ENCODE data around the gene CLCN2.

CLCN2 gene

DNA sequence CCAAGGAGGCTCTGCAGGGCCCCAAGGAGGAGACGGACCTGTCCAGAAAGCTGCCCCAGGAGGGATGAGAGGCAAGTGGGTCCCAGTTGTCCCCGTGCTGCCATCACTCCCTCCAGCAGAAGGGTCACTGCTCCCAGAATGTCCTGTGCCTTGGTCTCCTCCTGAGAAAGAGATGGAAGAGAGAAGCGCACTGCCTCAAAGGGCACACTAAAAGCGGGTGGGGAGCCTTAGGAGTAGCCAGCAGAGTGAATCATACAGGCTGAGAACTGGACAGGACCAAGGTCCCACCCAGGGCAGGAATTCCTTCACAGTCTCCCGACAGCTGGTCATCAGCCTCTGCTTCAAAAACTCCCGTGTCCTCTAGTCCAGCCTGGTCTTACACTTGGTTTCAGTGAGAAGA, 12.0 kb upstream of the CLCN2 start:
- Histone ChIP-seq H3K4me3 (ENCODE audit: insufficient read length, low read depth) (no peak overlapping the region), H3K9ac (ENCODE audit: insufficient read length, low read depth) (no peak overlapping the region), H3K36me3 (ENCODE audit: insufficient read depth, insufficient read length, low read length) (peaks cover 22% of the 10 kb centered on the region), H3K27me3 (ENCODE audit: insufficient read depth, insufficient read length) (peaks cover 3% of the 10 kb centered on the region), H3K9me3 (ENCODE audit: insufficient read depth, low read length) (no peaks in the 10 kb centered on the region), H3K4me1 (ENCODE audit: insufficient read depth, insufficient read length) (peaks cover 18% of the 10 kb centered on the region)
- no peak for DNase-seq (ENCODE audit: low read depth, low spot score)
- no peak for TF ChIP-seq SUZ12 (IDR thresholded peaks at IDR 0.05; ENCODE audit: extremely low read depth, insufficient read depth, insufficient read length)
- TF ChIP-seq YY1 (IDR thresholded peaks at IDR 0.05; ENCODE audit: insufficient read depth, insufficient read length), result no peak
- TF ChIP-seq ZNF274 (IDR thresholded peaks at IDR 0.05; ENCODE audit: low read depth, low read length), result no peak

DNA sequence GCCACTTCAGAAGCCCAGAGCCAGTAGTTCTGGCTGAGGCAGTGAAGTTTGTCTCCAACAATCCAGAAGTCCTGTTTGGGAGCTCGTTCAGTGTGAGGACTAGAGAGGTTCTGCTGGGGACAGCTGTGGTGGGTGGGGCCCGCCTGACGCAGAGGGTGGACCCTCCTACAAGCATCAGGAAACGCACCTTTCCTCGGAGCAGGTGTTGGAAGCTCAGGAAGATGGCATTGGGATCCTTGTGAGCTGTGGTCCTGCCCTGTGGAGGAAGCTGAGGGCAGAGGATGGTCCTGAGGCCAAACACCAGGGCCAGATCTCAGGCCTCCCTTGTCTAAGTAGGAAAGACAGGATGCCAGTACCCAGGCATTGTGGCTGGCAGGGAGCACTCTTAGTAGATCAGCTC, 11.5 kb upstream of the CLCN2 start:
- H3K4me3 ChIP-seq (ENCODE audit: insufficient read length, low read depth), result no peak overlapping the region
- no peak for TF ChIP-seq ZNF274 (IDR thresholded peaks at IDR 0.05; ENCODE audit: low read depth, low read length)
- TF ChIP-seq YY1 (IDR thresholded peaks at IDR 0.05; ENCODE audit: insufficient read depth, insufficient read length), result no peak
- no peak for TF ChIP-seq SUZ12 (IDR thresholded peaks at IDR 0.05; ENCODE audit: extremely low read depth, insufficient read depth, insufficient read length)
- H3K9me3 ChIP-seq (ENCODE audit: insufficient read depth, low read length), result no peaks in the 10 kb centered on the region
- H3K9ac ChIP-seq (ENCODE audit: insufficient read length, low read depth), result no peak overlapping the region
- DNase-seq (ENCODE audit: low read depth, low spot score), result no peak
- peaks cover 27% of the 10 kb centered on the region for H3K36me3 ChIP-seq (ENCODE audit: insufficient read depth, insufficient read length, low read length)
- no peaks in the 10 kb centered on the region for H3K27me3 ChIP-seq (ENCODE audit: insufficient read depth, insufficient read length)
- peaks cover 14% of the 10 kb centered on the region for H3K4me1 ChIP-seq (ENCODE audit: insufficient read depth, insufficient read length)

DNA sequence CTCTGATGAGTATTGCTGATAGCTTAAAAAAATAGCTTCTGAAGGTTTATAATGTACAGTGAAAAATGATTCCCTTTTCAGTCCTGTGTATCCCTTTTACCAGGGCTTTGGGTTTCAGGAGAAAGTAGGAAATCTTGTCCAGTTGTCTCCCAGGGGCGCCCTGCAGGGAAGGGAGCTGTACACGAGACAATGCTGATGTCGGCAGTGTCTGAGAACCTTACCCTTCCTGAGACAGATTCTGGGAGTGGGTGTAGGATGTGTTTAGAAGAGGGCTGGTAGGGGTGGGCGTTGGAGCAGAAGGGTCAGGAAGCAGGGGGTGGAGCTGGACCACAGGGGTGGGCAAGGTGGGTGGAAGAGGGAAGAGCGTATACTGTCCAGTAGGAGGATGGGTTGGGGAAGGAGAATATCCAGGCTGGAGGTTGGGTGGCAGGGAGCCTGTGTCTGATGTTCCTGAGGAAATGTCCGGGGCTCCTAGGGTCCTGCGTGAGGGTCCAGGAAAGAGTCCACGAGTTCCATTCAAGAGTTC, 11.0 kb upstream of the CLCN2 start:
- Histone ChIP-seq H3K4me1 (ENCODE audit: insufficient read depth, insufficient read length) (peaks cover 11% of the 10 kb centered on the region), H3K9ac (ENCODE audit: insufficient read length, low read depth) (no peak overlapping the region), H3K9me3 (ENCODE audit: insufficient read depth, low read length) (no peaks in the 10 kb centered on the region), H3K36me3 (ENCODE audit: insufficient read depth, insufficient read length, low read length) (peaks cover 31% of the 10 kb centered on the region), H3K4me3 (ENCODE audit: insufficient read length, low read depth) (no peak overlapping the region), H3K27me3 (ENCODE audit: insufficient read depth, insufficient read length) (no peaks in the 10 kb centered on the region)
- DNase-seq (ENCODE audit: low read depth, low spot score), result no peak
- TF ChIP-seq SUZ12 (IDR thresholded peaks at IDR 0.05; ENCODE audit: extremely low read depth, insufficient read depth, insufficient read length), result no peak
- no peak for TF ChIP-seq ZNF274 (IDR thresholded peaks at IDR 0.05; ENCODE audit: low read depth, low read length)
- TF ChIP-seq YY1 (IDR thresholded peaks at IDR 0.05; ENCODE audit: insufficient read depth, insufficient read length), result no peak

DNA sequence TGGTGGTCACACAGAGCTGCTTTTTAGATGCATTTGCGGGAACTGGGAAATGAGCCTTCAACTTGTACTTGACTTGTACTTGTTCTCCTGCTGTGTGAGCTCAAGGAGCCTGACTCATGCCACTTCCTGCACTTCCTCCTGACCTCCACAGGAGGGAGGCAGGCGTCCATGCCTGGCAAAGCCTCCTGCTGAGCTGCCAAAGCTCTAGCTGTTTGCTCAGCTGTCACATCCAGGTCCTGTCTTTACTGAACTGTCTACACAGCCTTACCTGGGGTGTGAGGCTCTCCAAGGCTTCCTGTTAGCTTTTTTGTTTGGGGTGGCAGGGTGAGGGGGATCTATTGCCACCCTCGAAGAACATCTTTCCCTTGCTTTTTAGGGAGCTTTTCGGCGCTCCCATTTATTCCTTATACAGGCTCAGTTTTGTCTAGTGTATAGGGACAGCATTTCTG, 10.2 kb upstream of the CLCN2 start:
- H3K9ac ChIP-seq (ENCODE audit: insufficient read length, low read depth), result no peak overlapping the region
- H3K4me1 ChIP-seq (ENCODE audit: insufficient read depth, insufficient read length), result peaks cover 9% of the 10 kb centered on the region
- no peak overlapping the region for H3K4me3 ChIP-seq (ENCODE audit: insufficient read length, low read depth)
- no peaks in the 10 kb centered on the region for H3K9me3 ChIP-seq (ENCODE audit: insufficient read depth, low read length)
- TF ChIP-seq YY1 (IDR thresholded peaks at IDR 0.05; ENCODE audit: insufficient read depth, insufficient read length), result no peak
- no peak for TF ChIP-seq SUZ12 (IDR thresholded peaks at IDR 0.05; ENCODE audit: extremely low read depth, insufficient read depth, insufficient read length)
- TF ChIP-seq ZNF274 (IDR thresholded peaks at IDR 0.05; ENCODE audit: low read depth, low read length), result no peak
- DNase-seq (ENCODE audit: low read depth, low spot score), result peak; percentile 91
- no peaks in the 10 kb centered on the region for H3K27me3 ChIP-seq (ENCODE audit: insufficient read depth, insufficient read length)
- H3K36me3 ChIP-seq (ENCODE audit: insufficient read depth, insufficient read length, low read length), result peaks cover 38% of the 10 kb centered on the region

DNA sequence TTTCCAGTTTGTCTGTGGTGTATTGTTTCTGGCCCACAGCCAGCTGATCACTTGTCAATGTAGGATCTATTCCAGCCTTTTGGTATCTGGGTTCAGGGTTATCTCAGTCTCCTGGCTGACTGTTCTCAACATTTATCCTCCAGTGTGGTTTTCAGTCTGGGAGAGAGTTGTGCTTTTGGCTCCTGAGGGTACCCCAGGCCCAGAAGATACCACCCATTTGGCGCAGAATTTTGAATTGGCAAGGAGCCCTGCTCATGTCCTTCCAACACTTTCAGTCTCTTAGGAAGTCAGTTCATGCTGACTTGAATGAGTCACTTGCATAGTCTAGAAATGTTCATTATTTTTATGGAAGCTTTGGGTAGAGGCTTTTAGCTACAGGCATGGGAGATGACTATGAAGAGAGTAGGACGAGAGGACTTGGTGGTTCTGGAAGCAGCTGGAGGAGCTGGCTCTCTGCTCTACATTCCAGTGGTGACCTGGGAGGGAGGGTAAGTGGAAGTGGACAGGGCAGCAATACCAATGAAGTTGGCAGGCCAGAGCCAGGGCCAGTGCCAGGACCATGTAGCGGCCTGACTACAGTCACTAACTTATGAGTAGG, 7.3 kb upstream of the CLCN2 start:
- Histone ChIP-seq H3K9me3 (ENCODE audit: insufficient read depth, low read length) (no peaks in the 10 kb centered on the region), H3K4me3 (ENCODE audit: insufficient read length, low read depth) (no peak overlapping the region), H3K27me3 (ENCODE audit: insufficient read depth, insufficient read length) (no peaks in the 10 kb centered on the region), H3K36me3 (ENCODE audit: insufficient read depth, insufficient read length, low read length) (peaks cover 62% of the 10 kb centered on the region), H3K4me1 (ENCODE audit: insufficient read depth, insufficient read length) (peaks cover 2% of the 10 kb centered on the region), H3K9ac (ENCODE audit: insufficient read length, low read depth) (no peak overlapping the region)
- no peak for TF ChIP-seq ZNF274 (IDR thresholded peaks at IDR 0.05; ENCODE audit: low read depth, low read length)
- no peak for DNase-seq (ENCODE audit: low read depth, low spot score)

DNA sequence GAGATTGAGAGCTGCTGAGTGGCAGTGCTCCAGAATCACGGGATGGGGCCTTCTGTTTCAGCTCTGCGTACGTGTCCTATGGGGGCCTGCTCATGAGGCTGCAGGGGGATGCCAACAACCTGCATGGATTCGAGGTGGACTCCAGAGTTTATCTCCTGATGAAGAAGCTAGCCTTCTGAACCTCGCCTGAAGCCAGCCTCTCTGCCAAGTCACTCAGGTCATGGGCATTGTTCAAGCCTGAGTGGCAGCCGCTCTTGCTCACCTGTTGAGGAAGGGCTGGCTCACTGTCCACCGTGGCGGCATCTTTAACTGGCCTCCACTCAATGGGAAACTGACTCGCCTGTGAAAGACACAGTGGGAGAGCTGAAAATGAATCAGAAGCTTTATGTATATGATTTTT, 6.7 kb upstream of the CLCN2 start:
- Histone ChIP-seq H3K27me3 (ENCODE audit: insufficient read depth, insufficient read length) (no peaks in the 10 kb centered on the region), H3K9me3 (ENCODE audit: insufficient read depth, low read length) (no peaks in the 10 kb centered on the region), H3K9ac (ENCODE audit: insufficient read length, low read depth) (no peak overlapping the region), H3K4me1 (ENCODE audit: insufficient read depth, insufficient read length) (peaks cover 2% of the 10 kb centered on the region), H3K4me3 (ENCODE audit: insufficient read length, low read depth) (no peak overlapping the region), H3K36me3 (ENCODE audit: insufficient read depth, insufficient read length, low read length) (peaks cover 66% of the 10 kb centered on the region)
- TF ChIP-seq YY1 (IDR thresholded peaks at IDR 0.05; ENCODE audit: insufficient read depth, insufficient read length) (no peak), SUZ12 (IDR thresholded peaks at IDR 0.05; ENCODE audit: extremely low read depth, insufficient read depth, insufficient read length) (no peak), ZNF274 (IDR thresholded peaks at IDR 0.05; ENCODE audit: low read depth, low read length) (no peak)
- no peak for DNase-seq (ENCODE audit: low read depth, low spot score)

DNA sequence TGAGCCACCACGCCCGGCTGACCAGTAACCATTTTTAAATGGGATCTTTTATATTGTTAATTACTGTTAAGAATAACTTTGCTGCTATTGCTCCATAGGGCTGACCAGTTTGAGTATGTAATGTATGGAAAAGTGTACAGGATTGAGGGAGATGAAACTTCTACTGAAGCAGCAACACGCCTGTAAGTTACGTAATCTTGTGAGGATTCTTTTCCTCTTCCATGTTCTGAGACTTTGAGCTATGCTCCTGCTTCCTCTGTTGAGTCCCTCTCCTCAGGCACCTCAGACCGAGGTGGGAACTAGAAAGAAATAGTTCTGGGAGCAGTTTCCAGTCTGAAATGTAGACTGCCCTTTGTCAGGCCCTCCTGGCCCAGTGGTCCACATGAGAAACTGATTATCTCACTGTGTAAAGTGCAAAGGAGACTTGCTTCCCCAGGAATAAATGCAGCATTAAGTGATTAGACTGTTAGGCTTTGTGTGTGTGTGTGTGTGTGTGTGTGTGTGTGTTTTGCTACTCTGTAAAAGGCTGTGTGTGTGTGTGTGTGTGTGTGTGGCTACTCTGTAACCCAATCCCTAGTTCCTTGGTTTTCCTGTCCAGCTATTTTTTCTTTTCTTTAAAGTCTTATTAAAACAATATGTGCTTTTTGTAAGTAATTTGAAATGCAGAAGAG, 5.3 kb upstream of the CLCN2 start:
- Histone ChIP-seq H3K4me3 (ENCODE audit: insufficient read length, low read depth) (no peak overlapping the region), H3K27me3 (ENCODE audit: insufficient read depth, insufficient read length) (no peaks in the 10 kb centered on the region), H3K9me3 (ENCODE audit: insufficient read depth, low read length) (no peaks in the 10 kb centered on the region), H3K36me3 (ENCODE audit: insufficient read depth, insufficient read length, low read length) (peaks cover 60% of the 10 kb centered on the region), H3K9ac (ENCODE audit: insufficient read length, low read depth) (no peak overlapping the region), H3K4me1 (ENCODE audit: insufficient read depth, insufficient read length) (no peaks in the 10 kb centered on the region)
- TF ChIP-seq ZNF274 (IDR thresholded peaks at IDR 0.05; ENCODE audit: low read depth, low read length) (no peak), SUZ12 (IDR thresholded peaks at IDR 0.05; ENCODE audit: extremely low read depth, insufficient read depth, insufficient read length) (no peak)
- DNase-seq (ENCODE audit: low read depth, low spot score), result no peak

All from NT2/D1 (cell line).